Duodenal mucosa (tissue), 2 donors: ENCODE measurements around the gene MT1E.

ENCODE experiments used
- H3K27ac ChIP-seq: one replicate; pipeline ENCODE4 v1.7.0; 2013; ENCODE audit warnings: low read depth, low read length
- H3K27me3 ChIP-seq, 2 donors: one replicate each; pipeline ENCODE4 v1.7.0; 2013; ENCODE audit warnings: low read length in 2 of 2, control low read depth in 1 of 2; ENCODE audit not compliant: insufficient read depth in 2 of 2, control insufficient read depth in 1 of 2
- H3K36me3 ChIP-seq, 2 donors: one replicate each; pipeline ENCODE4 v1.7.0; 2013; ENCODE audit warnings: low read length in 2 of 2, control low read depth in 1 of 2; ENCODE audit not compliant: insufficient read depth in 2 of 2, control insufficient read depth in 1 of 2
- H3K4me1 ChIP-seq, 2 donors: one replicate each; pipeline ENCODE4 v1.7.0; 2013; ENCODE audit warnings: low read length in 2 of 2, control low read depth in 1 of 2; ENCODE audit not compliant: insufficient read depth in 2 of 2, control insufficient read depth in 1 of 2
- H3K4me3 ChIP-seq, 2 donors: one replicate each; pipeline ENCODE4 v1.7.0; 2013; ENCODE audit warnings: low read length in 2 of 2, low read depth in 1 of 2
- H3K9ac ChIP-seq, 2 donors: one replicate each; pipeline ENCODE4 v1.7.0; 2013; ENCODE audit warnings: low read length in 2 of 2, low read depth in 1 of 2
- H3K9me3 ChIP-seq, 2 donors: one replicate each; pipeline ENCODE4 v1.7.0; 2013; ENCODE audit warnings: low read length in 2 of 2, control low read depth in 1 of 2; ENCODE audit not compliant: control insufficient read depth in 1 of 2

The MT1E gene

DNA sequence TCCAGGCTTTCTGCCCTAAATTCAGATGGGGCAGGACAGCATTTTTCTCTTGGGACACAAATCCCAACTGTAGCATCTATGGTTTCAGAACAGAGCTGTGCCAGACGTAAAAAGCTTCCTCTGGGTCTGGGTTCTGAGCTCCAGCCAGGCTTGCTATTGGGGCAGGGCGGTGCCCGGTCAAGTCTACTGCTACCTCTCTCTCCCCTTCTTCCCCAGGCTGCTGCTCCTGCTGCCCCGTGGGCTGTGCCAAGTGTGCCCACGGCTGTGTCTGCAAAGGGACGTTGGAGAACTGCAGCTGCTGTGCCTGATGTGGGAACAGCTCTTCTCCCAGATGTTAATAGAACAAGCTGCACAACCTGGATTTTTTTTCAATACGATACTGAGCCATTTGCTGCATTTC is 8.0 kb downstream of the MT1E start:
- Histone ChIP-seq H3K4me1 (peaks cover 5 to 27% of the 10 kb centered on the region in 2 donors), H3K36me3 (no peaks in the 10 kb centered on the region), H3K27me3 (peaks cover 18 to 19% of the 10 kb centered on the region in 2 donors), H3K9ac (peak overlapping the region in 1 of 2 donors; percentile 89), H3K9me3 (no peaks in the 10 kb centered on the region), H3K4me3 (peak overlapping the region; percentile 74 to 84), H3K27ac (no peak overlapping the region)

DNA sequence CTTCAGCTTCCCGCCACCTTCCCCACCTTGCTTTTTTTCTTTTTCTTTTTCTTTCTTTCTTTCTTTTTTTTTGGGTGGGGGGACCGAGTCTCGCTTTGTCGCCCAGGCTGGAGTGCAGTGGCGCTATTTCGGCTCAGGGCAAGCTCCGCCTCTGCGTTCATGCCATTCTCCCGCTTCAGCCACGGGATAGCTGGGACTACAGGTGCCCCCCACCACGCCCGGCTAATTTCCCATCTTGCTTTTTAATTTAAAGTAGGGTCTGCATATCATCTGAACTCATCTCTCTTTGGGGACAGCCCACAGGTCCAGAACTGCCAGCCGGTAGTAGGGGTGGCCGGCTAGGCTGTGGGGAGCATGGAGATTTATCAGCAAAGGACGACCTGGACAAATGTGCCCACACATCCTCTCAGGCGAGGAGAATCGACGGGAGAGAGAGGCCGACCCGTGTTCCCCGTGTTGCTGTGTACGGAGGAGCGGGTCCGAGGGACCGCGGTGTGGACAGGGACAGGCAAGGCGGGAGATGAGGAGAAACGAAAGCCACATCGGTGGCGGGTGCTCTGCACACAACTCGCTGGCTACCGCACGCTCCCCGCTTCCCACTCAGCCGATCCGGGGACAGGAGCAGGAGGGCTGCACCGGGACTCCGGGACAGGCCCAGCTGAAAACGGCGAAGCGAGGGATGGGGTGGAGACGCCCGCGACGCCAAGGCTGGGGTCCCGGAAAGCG is 9.3 kb downstream of the MT1E start:
- Histone ChIP-seq H3K27ac (no peak overlapping the region), H3K9ac (no peak overlapping the region), H3K27me3 (peaks cover 18 to 19% of the 10 kb centered on the region in 2 donors), H3K4me1 (peaks cover 12 to 39% of the 10 kb centered on the region in 2 donors), H3K36me3 (no peaks in the 10 kb centered on the region), H3K9me3 (no peaks in the 10 kb centered on the region), H3K4me3 (peak overlapping the region; percentile 36 to 43)

DNA sequence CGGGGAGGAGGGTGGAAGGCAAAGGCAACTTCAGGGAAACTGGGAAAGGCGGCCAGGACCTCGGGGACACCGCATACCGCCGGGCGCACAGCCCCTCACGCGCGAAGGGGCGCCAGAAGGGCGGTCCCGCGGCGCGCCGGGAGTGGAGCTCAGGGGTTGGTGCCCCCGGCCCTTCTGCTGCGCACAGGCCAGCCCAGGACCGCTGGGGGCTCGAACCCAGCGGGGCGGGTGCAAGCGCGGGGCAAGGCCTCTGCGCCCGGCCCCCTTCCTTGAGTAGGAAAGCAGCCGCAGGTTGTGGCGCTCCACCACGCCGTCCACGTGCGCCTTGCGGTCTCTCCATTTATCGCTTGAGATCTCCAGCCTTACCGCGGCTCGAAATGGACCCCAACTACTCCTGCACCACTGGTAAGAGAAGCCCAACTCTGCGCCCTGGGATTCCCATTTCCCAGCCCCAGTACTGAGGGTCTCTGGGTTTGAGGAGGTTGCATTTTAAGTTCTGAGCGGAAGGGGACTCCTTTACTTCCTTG is 9.9 kb downstream of the MT1E start:
- no peak overlapping the region for H3K27ac ChIP-seq
- peaks cover 13 to 39% of the 10 kb centered on the region in 2 donors for H3K4me1 ChIP-seq
- H3K36me3 ChIP-seq = no peaks in the 10 kb centered on the region
- no peaks in the 10 kb centered on the region for H3K9me3 ChIP-seq
- H3K9ac ChIP-seq = no peak overlapping the region
- peaks cover 18 to 19% of the 10 kb centered on the region in 2 donors for H3K27me3 ChIP-seq
- peak overlapping the region in 1 of 2 donors; percentile 43 for H3K4me3 ChIP-seq

DNA sequence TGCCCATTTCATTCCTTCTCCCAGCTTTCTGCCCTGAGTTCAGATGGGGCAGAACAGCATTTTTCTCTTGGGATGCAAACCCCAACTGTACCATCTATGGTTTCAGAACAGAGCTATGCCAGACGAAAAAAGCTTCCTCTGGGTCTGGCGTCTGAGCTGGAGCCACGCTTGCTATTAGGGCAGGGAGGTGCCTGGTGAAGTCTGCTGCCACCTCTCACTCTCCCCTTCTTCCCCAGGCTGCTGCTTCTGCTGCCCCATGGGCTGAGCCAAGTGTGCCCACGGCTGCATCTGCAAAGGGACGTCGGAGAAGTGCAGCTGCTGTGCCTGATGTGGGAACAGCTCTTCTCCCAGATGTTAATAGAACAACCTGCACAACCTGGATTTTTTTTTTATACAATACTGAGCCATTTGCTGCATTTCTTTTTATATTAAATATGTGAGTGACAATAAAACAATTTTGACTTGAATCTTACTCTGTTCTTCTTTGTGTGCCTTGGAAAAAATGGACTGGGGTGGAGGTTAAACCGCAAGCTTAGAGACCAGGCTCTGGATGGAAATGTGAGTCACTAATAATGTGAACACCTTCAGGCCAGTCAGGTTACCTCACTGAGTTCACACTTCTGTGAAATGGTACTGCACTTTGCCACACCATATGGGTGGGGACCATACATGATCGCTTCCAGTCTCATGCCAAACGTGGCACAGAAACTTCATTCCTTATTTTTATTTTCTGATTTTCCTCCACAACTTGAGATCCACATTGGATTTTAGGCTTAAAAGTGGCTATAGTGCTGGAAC is 11.2 kb downstream of the MT1E start:
- no peaks in the 10 kb centered on the region for H3K36me3 ChIP-seq
- H3K27me3 ChIP-seq = peaks cover 18 to 19% of the 10 kb centered on the region in 2 donors
- peaks cover 13 to 37% of the 10 kb centered on the region in 2 donors for H3K4me1 ChIP-seq
- no peaks in the 10 kb centered on the region for H3K9me3 ChIP-seq
- H3K27ac ChIP-seq = no peak overlapping the region
- no peak overlapping the region for H3K9ac ChIP-seq
- no peak overlapping the region for H3K4me3 ChIP-seq

DNA sequence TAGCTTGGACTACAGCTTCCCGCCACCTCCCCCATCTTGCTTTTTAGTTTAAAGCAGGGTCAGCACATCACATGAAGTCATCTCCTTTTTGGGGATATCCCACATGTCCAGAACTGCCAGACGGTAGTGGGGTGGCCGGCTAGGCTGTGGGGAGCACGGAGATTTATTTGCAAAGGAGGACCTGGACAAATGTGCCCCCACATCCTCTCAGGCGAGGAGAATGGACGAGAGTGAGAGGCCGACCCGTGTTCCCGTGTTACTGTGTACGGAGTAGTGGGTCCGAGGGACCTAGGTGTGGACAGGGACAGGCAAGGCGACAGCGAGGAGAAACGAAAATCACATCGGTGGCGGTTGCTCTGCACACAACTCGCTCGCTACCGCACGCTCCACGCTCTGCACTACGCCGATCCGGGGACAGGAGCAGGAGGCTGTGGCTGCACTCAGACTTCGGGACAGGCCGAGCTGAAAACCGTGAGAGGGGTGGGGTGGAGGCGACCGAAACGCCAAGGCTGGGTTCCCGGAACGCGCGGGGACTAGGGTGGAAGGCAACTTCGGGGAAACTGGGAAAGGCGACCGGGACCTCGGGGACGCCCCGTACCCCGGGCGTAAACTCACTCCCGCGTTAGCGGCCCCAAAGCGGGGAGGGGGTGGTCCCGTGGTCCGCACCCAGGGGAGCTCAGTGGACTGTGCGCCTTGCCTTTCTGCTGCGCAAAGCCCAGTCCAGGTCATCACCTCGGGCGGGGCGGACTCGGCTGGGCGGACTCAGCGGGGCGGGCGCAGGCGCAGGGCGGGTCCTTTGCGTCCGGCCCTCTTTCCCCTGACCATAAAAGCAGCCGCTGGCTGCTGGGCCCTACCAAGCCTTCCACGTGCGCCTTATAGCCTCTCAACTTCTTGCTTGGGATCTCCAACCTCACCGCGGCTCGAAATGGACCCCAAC is 12.5 kb downstream of the MT1E start, which contains the start of gene MT1A:
Gene MT1A, plus strand, starts transcription at position 853 of the 937 bp plus-strand sequence. Its CDS starts 73 bp downstream, at position 926.
- no peaks in the 10 kb centered on the region for H3K36me3 ChIP-seq
- no peak within 1 kb of the TSS for H3K27ac ChIP-seq
- H3K4me3 ChIP-seq = peak within 1 kb of the TSS; percentile 31 to 75
- peaks cover 19 to 36% of the 10 kb centered on the region in 2 donors for H3K4me1 ChIP-seq
- H3K27me3 ChIP-seq = peaks cover 11 to 19% of the 10 kb centered on the region in 2 donors
- H3K9me3 ChIP-seq = no peaks in the 10 kb centered on the region
- peak within 1 kb of the TSS; percentile 48 to 61 for H3K9ac ChIP-seq

DNA sequence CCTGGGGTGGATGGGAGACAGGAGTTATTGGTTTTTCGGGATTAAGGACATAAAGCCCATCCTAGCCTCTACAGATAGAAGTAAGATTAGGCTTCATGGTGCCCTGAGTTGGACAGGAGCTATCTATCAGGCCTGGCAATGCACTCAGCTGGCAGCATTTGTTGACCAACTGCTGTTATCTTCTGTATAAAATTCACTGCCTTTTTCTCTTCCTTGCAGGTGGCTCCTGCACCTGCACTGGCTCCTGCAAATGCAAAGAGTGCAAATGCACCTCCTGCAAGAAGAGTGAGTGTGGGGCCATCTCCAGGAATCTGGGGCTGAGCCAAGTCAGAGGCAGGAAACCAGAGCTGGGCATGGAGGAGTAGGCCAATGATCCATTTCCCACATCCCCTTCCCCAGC is 13.5 kb downstream of the MT1E start:
- Histone ChIP-seq H3K36me3 (no peaks in the 10 kb centered on the region), H3K9me3 (no peaks in the 10 kb centered on the region), H3K27ac (no peak overlapping the region), H3K4me3 (peak overlapping the region; percentile 31 to 75), H3K4me1 (peaks cover 25 to 39% of the 10 kb centered on the region in 2 donors), H3K27me3 (peaks cover 10 to 19% of the 10 kb centered on the region in 2 donors), H3K9ac (peak overlapping the region; percentile 48 to 61)

DNA sequence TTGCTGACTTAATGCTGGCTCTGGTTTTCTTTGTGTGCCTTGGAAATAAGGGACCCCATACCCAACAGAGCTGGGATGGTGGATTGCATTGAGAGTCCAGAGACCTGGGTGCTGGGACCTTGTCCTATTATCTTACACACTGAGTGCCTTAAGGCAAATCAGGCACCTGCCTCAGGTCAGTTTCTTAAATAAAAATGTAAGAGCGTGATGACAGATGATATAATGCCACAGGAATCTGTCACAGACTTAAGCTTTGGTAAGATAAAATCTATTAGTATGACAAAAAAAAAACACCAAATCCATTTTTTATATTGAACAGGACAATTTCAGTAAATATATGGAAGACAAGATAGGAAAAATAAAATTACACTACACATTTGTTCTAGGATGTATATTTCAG is 14.5 kb downstream of the MT1E start:
- Histone ChIP-seq H3K36me3 (no peaks in the 10 kb centered on the region), H3K9ac (no peak overlapping the region), H3K4me1 (peaks cover 27 to 40% of the 10 kb centered on the region in 2 donors), H3K4me3 (no peak overlapping the region), H3K9me3 (no peaks in the 10 kb centered on the region), H3K27me3 (peaks cover 10 to 19% of the 10 kb centered on the region in 2 donors), H3K27ac (no peak overlapping the region)

DNA sequence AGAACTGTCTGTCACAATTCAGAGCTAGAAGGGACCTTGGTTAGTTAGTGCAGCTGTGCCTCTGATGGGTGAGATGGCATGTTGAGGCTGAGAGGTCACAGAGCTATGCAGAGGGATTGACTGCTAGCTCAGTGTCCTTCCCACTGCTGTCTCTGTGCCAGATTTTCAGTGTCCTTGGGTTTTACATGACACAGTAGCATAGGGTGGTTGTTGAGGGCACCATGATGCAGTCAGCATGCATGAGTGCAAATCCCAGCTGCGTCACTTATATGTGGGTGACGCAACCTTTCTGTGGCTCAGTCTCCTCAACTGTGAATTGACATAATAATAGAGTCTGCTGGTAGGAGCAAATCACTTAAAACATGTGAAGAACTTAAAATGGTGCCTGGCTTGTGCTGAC is 15.6 kb downstream of the MT1E start:
- peaks cover 31 to 39% of the 10 kb centered on the region in 2 donors for H3K4me1 ChIP-seq
- H3K9me3 ChIP-seq = no peaks in the 10 kb centered on the region
- no peak overlapping the region for H3K27ac ChIP-seq
- no peaks in the 10 kb centered on the region for H3K36me3 ChIP-seq
- H3K27me3 ChIP-seq = peaks cover 6 to 10% of the 10 kb centered on the region in 2 donors
- no peak overlapping the region for H3K4me3 ChIP-seq
- H3K9ac ChIP-seq = no peak overlapping the region

DNA sequence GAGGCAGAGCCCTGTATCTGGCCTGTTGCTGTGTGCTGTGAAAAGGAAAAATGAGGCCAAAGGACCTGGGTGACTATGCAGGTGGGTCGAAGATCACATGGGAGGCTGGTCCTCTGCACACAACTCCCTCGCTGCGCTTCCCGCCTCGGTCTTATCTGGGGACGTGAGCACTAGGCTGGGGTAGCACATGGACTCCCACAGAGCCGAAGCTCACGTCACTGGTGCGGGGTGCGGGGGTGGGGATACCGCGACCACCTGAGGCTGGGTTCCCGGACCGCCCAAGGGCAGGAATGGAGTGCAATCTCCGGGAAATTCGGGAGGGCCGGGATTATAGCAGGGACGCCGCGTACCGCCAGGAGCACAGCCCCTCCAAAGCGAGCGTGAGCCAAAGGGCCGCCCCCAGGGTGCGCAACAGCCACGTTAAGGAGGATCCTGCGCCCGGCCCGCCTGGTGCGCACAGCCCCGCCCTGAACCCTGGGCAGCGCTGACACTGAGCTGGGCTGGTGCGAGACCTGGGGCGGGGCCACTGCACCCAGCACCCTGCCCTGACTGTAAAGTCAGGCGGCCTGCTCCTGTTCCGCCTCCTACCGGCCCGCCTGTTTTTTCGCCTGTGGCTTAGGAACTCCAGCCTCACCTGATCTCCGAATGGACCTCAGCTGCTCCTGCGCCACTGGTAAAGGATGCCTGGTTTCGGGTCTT is 17.6 kb downstream of the MT1E start:
- peak overlapping the region; percentile 59 to 66 for H3K4me3 ChIP-seq
- H3K27ac ChIP-seq = peak overlapping the region; percentile 86
- H3K4me1 ChIP-seq = peaks cover 40 to 42% of the 10 kb centered on the region in 2 donors
- H3K9ac ChIP-seq = peak overlapping the region; percentile 52 to 61
- H3K27me3 ChIP-seq = peaks cover 0 to 5% of the 10 kb centered on the region in 2 donors
- H3K9me3 ChIP-seq = no peaks in the 10 kb centered on the region
- H3K36me3 ChIP-seq = no peaks in the 10 kb centered on the region
